RWPE2 (cell line): ENCODE measurements around the gene ALDOC.

Experiments used
- ATAC-seq: fragments of 200-7000 bp; cut with Tn5 transposase; 3 replicates; pipeline ENCODE4 v1.9.1; 2021; ENCODE audit warnings: low read depth
- DNase-seq: peaks from one replicate; pipeline ENCODE4 v3.0.0-alpha.2; 2020; ENCODE audit warnings: low spot score
- H3K27ac ChIP-seq: fragments of 450-650 bp; 2 replicates; pipeline ENCODE4 v1.5.1; 2017; ENCODE audit warnings: mild to moderate bottlenecking; ENCODE audit not compliant: poor library complexity, severe bottlenecking
- H3K27me3 ChIP-seq: fragments of 250-450 bp; sonication (Bioruptor Pico); 2 replicates; pipeline ENCODE4 v1.5.1; 2021; ENCODE audit warnings: mild to moderate bottlenecking, moderate library complexity; ENCODE audit not compliant: insufficient read depth, poor library complexity, severe bottlenecking
- H3K36me3 ChIP-seq: fragments of 250-450 bp; sonication (Bioruptor Pico); 2 replicates; pipeline ENCODE4 v1.5.1; 2020; ENCODE audit warnings: low read depth, mild to moderate bottlenecking, moderate library complexity
- H3K4me1 ChIP-seq: fragments of 250-450 bp; sonication (Bioruptor Pico); 2 replicates; pipeline ENCODE4 v1.5.1; 2021; ENCODE audit warnings: mild to moderate bottlenecking, moderate library complexity; ENCODE audit not compliant: insufficient read depth, poor library complexity, severe bottlenecking
- H3K4me3 ChIP-seq: fragments of 250-450 bp; sonication (Bioruptor Pico); 2 replicates; pipeline ENCODE4 v1.5.1; 2021; ENCODE audit warnings: mild to moderate bottlenecking, moderate library complexity; ENCODE audit not compliant: severe bottlenecking
- H3K9me3 ChIP-seq: fragments of 250-450 bp; sonication (Bioruptor Pico); 2 replicates; pipeline ENCODE4 v1.5.1; 2021; ENCODE audit warnings: mild to moderate bottlenecking, moderate library complexity; ENCODE audit not compliant: severe bottlenecking
- TF ChIP-seq, protein P1 (sequence below): fragments of 450-650 bp; IDR thresholded peaks from one replicate; pipeline ENCODE4 v1.5.1; 2017; ENCODE audit warnings: mild to moderate bottlenecking, moderate library complexity; ENCODE audit not compliant: poor library complexity, severe bottlenecking

The ALDOC gene

DNA sequence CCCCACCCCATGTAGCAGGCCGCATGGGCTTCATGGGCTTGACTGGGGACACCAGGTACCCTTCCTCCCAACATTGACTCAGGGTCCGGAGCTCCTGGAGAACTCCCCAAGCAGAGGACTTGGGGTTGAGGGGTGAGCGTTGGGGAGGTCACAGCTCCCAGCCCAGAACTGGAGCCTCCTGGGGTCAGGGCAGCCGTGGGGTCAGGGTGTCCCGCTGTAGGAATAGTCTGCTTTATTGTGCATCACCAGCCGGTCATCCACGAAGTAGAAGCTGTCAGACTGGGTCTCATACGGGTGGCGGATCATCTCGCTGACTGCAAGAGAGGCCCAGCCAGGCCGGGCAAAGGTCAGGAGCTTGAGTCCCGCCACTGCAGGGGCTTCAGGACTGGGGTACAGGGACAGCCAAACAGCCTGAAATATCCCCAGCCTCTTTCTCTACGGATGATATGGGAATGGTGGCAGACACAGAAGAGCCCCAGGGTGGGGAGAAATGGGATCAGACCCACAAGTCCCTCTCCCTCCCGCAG lies 29.5 kb downstream of the ALDOC start:
- Histone ChIP-seq H3K4me3 (no peak overlapping the region), H3K36me3 (no peaks in the 10 kb centered on the region), H3K9me3 (no peaks in the 10 kb centered on the region), H3K4me1 (no peaks in the 10 kb centered on the region), H3K27ac (no peak overlapping the region), H3K27me3 (no peaks in the 10 kb centered on the region)
- no peak for ATAC-seq
- TF ChIP-seq, protein P1, sequence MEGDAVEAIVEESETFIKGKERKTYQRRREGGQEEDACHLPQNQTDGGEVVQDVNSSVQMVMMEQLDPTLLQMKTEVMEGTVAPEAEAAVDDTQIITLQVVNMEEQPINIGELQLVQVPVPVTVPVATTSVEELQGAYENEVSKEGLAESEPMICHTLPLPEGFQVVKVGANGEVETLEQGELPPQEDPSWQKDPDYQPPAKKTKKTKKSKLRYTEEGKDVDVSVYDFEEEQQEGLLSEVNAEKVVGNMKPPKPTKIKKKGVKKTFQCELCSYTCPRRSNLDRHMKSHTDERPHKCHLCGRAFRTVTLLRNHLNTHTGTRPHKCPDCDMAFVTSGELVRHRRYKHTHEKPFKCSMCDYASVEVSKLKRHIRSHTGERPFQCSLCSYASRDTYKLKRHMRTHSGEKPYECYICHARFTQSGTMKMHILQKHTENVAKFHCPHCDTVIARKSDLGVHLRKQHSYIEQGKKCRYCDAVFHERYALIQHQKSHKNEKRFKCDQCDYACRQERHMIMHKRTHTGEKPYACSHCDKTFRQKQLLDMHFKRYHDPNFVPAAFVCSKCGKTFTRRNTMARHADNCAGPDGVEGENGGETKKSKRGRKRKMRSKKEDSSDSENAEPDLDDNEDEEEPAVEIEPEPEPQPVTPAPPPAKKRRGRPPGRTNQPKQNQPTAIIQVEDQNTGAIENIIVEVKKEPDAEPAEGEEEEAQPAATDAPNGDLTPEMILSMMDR, result no peak
- no peak for DNase-seq

DNA sequence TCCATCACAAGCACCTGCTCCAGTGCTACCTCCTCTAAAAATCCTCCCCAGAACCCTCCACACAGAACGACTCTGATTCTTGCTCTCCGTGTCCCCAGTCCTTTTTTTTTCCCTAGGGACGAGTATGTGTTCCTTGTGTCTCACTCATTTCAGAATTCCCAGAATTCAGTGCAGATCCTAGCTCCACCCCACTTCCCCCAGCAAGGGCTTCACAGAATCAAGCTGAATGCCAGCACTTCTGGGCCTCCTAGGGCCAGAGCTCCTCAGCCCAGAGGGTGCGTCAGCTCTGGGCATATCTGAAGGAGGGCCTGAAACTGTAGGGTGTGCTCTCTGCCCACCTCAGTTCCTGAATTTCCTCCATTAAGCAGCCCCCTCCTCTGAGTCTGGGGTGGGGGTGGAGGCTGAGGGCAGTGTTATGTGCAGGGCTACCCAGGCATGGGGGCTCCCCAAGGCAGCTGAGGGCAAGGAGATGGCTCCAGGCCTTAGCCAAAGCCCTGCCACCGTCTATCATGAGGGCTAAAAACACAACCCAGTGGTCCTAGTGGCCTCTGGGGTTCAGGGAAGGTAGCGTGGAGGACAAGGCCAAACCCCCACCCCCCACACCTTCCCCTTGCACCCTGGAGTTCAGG lies 30.8 kb downstream of the ALDOC start:
- TF ChIP-seq, protein P1, result no peak
- H3K36me3 ChIP-seq, result no peaks in the 10 kb centered on the region
- H3K27me3 ChIP-seq, result no peaks in the 10 kb centered on the region
- H3K4me1 ChIP-seq, result no peaks in the 10 kb centered on the region
- H3K4me3 ChIP-seq, result no peak overlapping the region
- no peak for DNase-seq
- ATAC-seq, result no peak
- no peaks in the 10 kb centered on the region for H3K9me3 ChIP-seq
- H3K27ac ChIP-seq, result no peak overlapping the region

DNA sequence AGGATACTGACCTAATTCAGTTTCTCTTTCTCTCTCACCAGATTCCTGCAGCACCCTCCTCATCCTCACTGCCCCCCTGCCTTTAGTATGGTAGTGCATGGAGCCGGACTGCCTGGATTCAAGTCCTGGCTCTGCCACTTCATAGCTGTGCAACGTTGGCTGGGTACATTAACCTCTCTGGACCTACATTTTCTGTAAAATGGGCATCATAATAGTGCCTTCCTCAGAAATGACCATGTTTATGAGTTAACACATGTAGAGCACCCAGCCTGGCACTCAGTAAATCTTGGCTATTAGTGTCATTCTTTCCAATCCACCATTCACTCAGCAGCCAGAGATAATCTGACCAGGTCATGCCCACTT lies 31.6 kb downstream of the ALDOC start:
- H3K9me3 ChIP-seq, result no peaks in the 10 kb centered on the region
- no peaks in the 10 kb centered on the region for H3K27me3 ChIP-seq
- TF ChIP-seq, protein P1, result no peak
- H3K27ac ChIP-seq, result no peak overlapping the region
- DNase-seq (no peak), ATAC-seq (no peak)
- H3K36me3 ChIP-seq, result no peaks in the 10 kb centered on the region
- no peaks in the 10 kb centered on the region for H3K4me1 ChIP-seq
- H3K4me3 ChIP-seq, result no peak overlapping the region

DNA sequence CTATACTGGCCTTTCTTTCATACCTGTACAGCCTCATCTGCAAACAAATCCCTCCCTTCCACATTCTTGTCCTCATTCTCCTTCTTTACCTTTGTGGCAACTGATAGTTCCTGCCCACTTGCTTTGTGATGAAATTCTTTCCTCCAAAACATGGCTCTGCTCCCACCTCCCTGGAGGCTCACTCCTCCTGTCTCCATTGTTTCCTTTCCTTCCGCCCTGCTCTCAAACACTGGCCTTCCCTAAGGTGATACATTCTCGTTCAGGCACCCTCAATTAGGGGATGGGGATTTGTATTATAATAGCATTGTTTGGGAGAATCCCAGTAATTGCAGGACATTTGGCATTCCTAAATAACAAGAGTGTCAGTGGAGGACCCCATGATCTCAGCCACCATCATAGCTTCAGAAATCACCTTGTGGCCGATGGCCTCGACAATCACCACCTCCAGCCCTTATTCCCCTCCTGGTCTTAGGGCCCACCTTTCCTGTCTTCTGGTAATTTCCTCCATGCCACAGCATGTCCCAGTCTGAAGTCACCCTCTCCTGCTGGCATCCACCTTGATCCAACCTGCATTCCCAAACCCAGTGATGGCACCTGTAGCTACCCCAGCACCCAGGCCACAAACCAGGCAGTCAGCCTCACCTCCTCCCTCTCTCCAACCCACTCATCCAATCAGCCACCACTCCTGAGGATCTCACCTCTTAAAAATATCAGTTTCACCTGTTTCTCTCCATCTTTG lies 32.1 kb downstream of the ALDOC start:
- TF ChIP-seq, protein P1, result no peak
- H3K27ac ChIP-seq, result no peak overlapping the region
- H3K4me1 ChIP-seq, result no peaks in the 10 kb centered on the region
- no peak overlapping the region for H3K4me3 ChIP-seq
- ATAC-seq, result no peak
- H3K9me3 ChIP-seq, result no peaks in the 10 kb centered on the region
- DNase-seq, result no peak
- H3K27me3 ChIP-seq, result no peaks in the 10 kb centered on the region
- no peaks in the 10 kb centered on the region for H3K36me3 ChIP-seq

DNA sequence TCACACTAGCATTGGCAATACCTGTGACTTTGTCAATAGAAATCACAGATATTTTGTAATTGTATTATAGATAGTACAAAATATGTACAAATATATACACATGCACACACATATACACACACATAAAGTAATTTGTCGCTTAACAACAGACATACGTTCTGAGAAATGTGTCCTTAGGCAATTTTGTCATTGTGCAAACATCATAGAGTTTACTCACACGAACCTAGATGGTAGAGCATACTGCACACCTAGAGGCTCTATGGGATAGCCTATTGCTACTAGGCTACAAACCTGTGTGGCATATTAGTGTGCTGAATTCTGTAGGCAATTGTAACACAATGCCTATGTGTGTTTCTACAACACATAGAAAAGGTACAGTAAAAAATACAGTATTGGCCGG lies 35.3 kb downstream of the ALDOC start:
- no peak overlapping the region for H3K4me3 ChIP-seq
- ATAC-seq (no peak), DNase-seq (no peak)
- H3K27me3 ChIP-seq, result no peaks in the 10 kb centered on the region
- H3K4me1 ChIP-seq, result no peaks in the 10 kb centered on the region
- no peaks in the 10 kb centered on the region for H3K36me3 ChIP-seq
- H3K9me3 ChIP-seq, result no peaks in the 10 kb centered on the region
- TF ChIP-seq, protein P1, result no peak
- H3K27ac ChIP-seq, result no peak overlapping the region
